ENCODE results near the gene TSHB. TPM values are rescaled to one million over a fixed set of nuclear protein-coding genes. Genes with fewer than 3 reads are reported as not detected.

Gene TSHB
- total RNA-seq, 2 experiments from 2014 or later: not detected

DNA sequence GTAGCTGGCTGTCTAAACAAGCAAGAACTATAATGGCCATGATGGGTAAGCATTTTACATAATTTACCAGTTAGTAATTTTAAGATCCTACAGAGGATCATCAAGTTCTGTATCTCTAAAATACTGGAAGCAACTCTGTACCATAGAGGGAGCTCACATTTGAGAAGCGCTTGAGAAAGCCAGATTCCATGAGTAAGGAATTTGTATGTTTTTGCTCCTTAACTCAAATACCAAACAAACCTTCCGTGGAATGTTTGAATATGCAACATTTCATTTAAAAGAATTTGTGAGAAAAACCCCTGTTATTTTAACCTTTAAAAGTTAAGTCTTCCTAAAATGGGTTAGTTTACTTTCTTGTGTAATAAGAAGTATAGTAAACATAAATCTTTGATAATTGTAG, 2.0 kb downstream of the TSHB start:
- H3K9me3 Mint-ChIP-seq (ENCODE audit: insufficient read depth): no peaks in the 10 kb centered on the region
- no peak overlapping the region for H3K27ac Mint-ChIP-seq
- CTCF ChIA-PET: interaction anchor here (2.2 kb wide), 1 partner anchor 21 kb away, joined by 10 read pairs; no protein-coding TSS in a partner anchor
- no peaks in the 10 kb centered on the region for H3K36me3 Mint-ChIP-seq (ENCODE audit: low read depth)
- H3K4me3 Mint-ChIP-seq: no peak overlapping the region
- no peak for DNase-seq
- H3K27me3 Mint-ChIP-seq (ENCODE audit: low read depth): peaks cover 4% of the 10 kb centered on the region
- POLR2A ChIA-PET: no interaction called here
- no peak for ATAC-seq
- H3K4me1 Mint-ChIP-seq (ENCODE audit: low read depth): no peaks in the 10 kb centered on the region

DNA sequence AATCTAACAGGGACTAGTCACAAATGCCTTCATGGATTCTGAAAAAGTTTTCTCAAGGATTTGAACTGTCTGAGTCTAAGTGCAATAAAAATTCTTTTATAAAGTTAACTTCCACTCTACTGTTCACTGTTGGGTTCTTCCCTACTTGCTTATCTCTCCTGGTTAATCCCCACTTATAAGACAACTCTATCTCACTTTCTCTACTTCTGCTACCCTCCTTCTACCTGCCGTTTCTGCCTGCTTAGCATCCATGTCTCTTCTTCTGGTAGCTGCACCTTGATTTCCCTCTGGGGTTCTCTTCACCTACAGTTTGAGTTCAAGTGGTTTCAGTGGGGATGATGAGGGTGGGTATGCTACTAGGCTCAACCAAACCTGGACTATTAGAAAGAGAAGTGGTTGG, 6.0 kb downstream of the TSHB start:
- ATAC-seq: no peak
- no peaks in the 10 kb centered on the region for H3K4me1 Mint-ChIP-seq (ENCODE audit: low read depth)
- DNase-seq: no peak
- no peaks in the 10 kb centered on the region for H3K36me3 Mint-ChIP-seq (ENCODE audit: low read depth)
- no peak overlapping the region for H3K27ac Mint-ChIP-seq
- ChIA-PET POLR2A (no interaction called here), CTCF (interaction anchor here (1.5 kb wide), 1 partner anchor 78 kb away, joined by 4 read pairs; no protein-coding TSS in a partner anchor)
- no peaks in the 10 kb centered on the region for H3K9me3 Mint-ChIP-seq (ENCODE audit: insufficient read depth)
- peaks cover 4% of the 10 kb centered on the region for H3K27me3 Mint-ChIP-seq (ENCODE audit: low read depth)
- no peak overlapping the region for H3K4me3 Mint-ChIP-seq

GRCh38 chr1:115036814-115037507, 7.3 kb downstream of the TSHB start:
- H3K27ac Mint-ChIP-seq: no peak overlapping the region
- H3K9me3 Mint-ChIP-seq (ENCODE audit: insufficient read depth): no peaks in the 10 kb centered on the region
- CTCF ChIA-PET: interaction anchor here (0.7 to 1.1 kb wide), 2 partner anchors 16 to 21 kb away, joined by 3 to 4 read pairs; no protein-coding TSS in a partner anchor
- DNase-seq: no peak
- POLR2A ChIA-PET: no interaction called here
- no peaks in the 10 kb centered on the region for H3K4me1 Mint-ChIP-seq (ENCODE audit: low read depth)
- H3K36me3 Mint-ChIP-seq (ENCODE audit: low read depth): no peaks in the 10 kb centered on the region
- no peak for ATAC-seq
- H3K4me3 Mint-ChIP-seq: no peak overlapping the region
- H3K27me3 Mint-ChIP-seq (ENCODE audit: low read depth): peaks cover 4% of the 10 kb centered on the region

DNA sequence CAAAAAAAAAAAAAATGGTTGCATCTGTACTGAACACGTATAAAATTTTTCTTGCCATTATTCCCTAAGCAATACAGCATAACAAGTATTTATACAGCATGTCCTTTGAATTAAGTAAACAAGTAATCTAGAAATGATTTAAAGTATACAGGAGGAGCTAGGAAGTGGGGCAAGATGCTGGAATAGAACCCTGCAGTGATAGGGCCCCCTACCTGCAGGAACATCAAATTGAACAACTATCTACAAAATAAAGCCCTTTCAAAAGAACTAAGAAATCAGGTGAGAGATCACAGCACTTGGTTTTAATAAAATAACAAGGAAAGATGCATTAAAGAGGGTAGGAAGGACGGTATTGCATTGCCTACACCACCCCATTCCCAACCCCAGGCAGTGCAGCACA, 10.9 kb downstream of the TSHB start:
- H3K4me3 Mint-ChIP-seq: no peak overlapping the region
- H3K27ac Mint-ChIP-seq: no peak overlapping the region
- H3K9me3 Mint-ChIP-seq (ENCODE audit: insufficient read depth): no peaks in the 10 kb centered on the region
- H3K4me1 Mint-ChIP-seq (ENCODE audit: low read depth): no peaks in the 10 kb centered on the region
- POLR2A ChIA-PET: interaction anchor here (0.6 kb wide), 1 partner anchor 28 kb away, joined by 5 read pairs; no protein-coding TSS in a partner anchor
- no peak for ATAC-seq
- no peaks in the 10 kb centered on the region for H3K27me3 Mint-ChIP-seq (ENCODE audit: low read depth)
- CTCF ChIA-PET: interaction anchor here (2.7 kb wide), 1 partner anchor 12 kb away, joined by 16 read pairs; no protein-coding TSS in a partner anchor
- no peaks in the 10 kb centered on the region for H3K36me3 Mint-ChIP-seq (ENCODE audit: low read depth)
- no peak for DNase-seq

DNA sequence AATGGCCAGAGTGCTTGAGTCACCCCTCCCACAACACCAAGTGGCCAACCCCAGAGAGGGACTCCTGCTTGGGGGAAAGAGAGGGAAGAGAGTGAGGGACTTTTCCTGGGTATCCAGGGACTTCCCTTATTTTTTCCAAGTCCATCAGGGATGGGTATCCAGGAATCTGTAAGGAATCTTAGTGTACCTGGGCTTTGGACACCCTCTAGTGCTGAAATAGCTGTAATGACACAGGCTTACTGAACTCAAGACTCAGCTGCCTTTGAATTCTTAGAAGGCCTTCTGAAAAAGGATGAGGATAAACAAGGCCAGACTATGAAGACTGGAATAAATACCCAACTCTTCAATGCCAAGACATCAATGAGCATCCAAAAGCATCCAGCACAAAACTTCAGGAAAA, 12.0 kb downstream of the TSHB start:
- ATAC-seq (no peak), DNase-seq (no peak)
- H3K27ac Mint-ChIP-seq: no peak overlapping the region
- H3K36me3 Mint-ChIP-seq (ENCODE audit: low read depth): no peaks in the 10 kb centered on the region
- no peaks in the 10 kb centered on the region for H3K27me3 Mint-ChIP-seq (ENCODE audit: low read depth)
- H3K4me1 Mint-ChIP-seq (ENCODE audit: low read depth): no peaks in the 10 kb centered on the region
- ChIA-PET CTCF (interaction anchor here (2.3 kb wide), 1 partner anchor 11 kb away, joined by 13 read pairs; no protein-coding TSS in a partner anchor), POLR2A (no interaction called here)
- no peaks in the 10 kb centered on the region for H3K9me3 Mint-ChIP-seq (ENCODE audit: insufficient read depth)
- no peak overlapping the region for H3K4me3 Mint-ChIP-seq

DNA sequence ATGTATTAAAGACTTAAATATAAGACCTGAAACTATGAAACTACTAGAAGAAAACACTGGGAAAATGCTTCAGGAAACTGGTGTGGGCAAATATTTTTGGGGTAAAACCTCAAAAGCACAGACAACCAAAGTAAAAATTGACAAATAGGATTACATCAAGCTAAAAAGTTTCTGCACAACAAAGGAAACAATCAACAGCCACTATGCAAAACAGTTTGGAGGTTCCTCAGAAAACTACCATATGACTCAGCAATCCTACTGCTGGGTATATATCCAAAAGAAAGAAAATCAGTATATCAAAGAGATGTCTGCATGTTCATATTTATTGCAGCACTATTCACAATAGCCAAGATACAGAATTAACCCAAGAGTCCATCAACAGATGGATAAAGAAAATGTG, 17.1 kb downstream of the TSHB start:
- Mint-ChIP-seq H3K36me3 (ENCODE audit: low read depth) (no peaks in the 10 kb centered on the region), H3K4me3 (no peak overlapping the region), H3K27ac (no peak overlapping the region), H3K9me3 (ENCODE audit: insufficient read depth) (no peaks in the 10 kb centered on the region), H3K27me3 (ENCODE audit: low read depth) (no peaks in the 10 kb centered on the region), H3K4me1 (ENCODE audit: low read depth) (peaks cover 5% of the 10 kb centered on the region)
- ChIA-PET POLR2A (no interaction called here), CTCF (no interaction called here)
- no peak for ATAC-seq
- DNase-seq: no peak

DNA sequence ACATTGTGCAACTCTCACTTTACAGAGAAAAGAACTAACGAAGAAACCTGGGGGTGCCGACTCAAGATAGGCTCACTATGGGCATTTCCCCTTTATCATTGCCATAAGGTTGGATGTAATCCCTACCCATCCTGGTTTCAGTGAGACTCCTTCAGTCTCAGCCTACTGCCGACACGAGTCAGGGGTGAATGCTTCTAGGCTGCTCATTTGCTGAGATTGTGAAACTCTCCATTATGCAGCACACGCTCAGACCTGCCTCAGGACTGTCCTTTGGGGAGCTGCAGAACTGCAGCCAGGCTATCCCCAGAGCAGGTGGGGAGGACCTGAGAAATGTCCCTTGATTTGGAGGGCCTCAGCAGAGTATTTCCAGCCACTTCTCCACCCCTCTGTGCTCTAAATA, 22.2 kb downstream of the TSHB start:
- H3K4me1 Mint-ChIP-seq (ENCODE audit: low read depth): peaks cover 5% of the 10 kb centered on the region
- ChIA-PET CTCF (interaction anchor here (0.9 to 4.5 kb wide), 11 partner anchors 11 to 273 kb away, joined by 3 to 38 read pairs (median 10); no protein-coding TSS in a partner anchor), POLR2A (no interaction called here)
- H3K9me3 Mint-ChIP-seq (ENCODE audit: insufficient read depth): no peaks in the 10 kb centered on the region
- no peak overlapping the region for H3K4me3 Mint-ChIP-seq
- no peaks in the 10 kb centered on the region for H3K36me3 Mint-ChIP-seq (ENCODE audit: low read depth)
- no peak overlapping the region for H3K27ac Mint-ChIP-seq
- DNase-seq: no peak
- no peak for ATAC-seq
- peaks cover 7% of the 10 kb centered on the region for H3K27me3 Mint-ChIP-seq (ENCODE audit: low read depth)

- ATAC-seq: peak; percentile 84
Observed at GRCh38 chr1:115052454-115053083, 22.9 kb downstream of the TSHB start.

GRCh38 chr1:115056395-115056798, 26.8 kb downstream of the TSHB start:
- no peak for ATAC-seq

More at GRCh38 chr1:115052454-115053083, 22.9 kb downstream of the TSHB start:
- peak; percentile 66 for DNase-seq
- ChIA-PET CTCF (interaction anchor here (0.7 to 4.5 kb wide), 36 partner anchors 9 to 706 kb away, joined by 3 to 38 read pairs (median 5); partner anchors contain the start of gene TSHB), POLR2A (interaction anchor here (1.2 kb wide), 1 partner anchor 46 kb away, joined by 3 read pairs; no protein-coding TSS in a partner anchor)
- H3K27me3 Mint-ChIP-seq (ENCODE audit: low read depth): peaks cover 7% of the 10 kb centered on the region
- H3K4me3 Mint-ChIP-seq: no peak overlapping the region
- H3K36me3 Mint-ChIP-seq (ENCODE audit: low read depth): no peaks in the 10 kb centered on the region
- H3K4me1 Mint-ChIP-seq (ENCODE audit: low read depth): peaks cover 5% of the 10 kb centered on the region
- H3K27ac Mint-ChIP-seq: no peak overlapping the region
- H3K9me3 Mint-ChIP-seq (ENCODE audit: insufficient read depth): no peaks in the 10 kb centered on the region

DNA sequence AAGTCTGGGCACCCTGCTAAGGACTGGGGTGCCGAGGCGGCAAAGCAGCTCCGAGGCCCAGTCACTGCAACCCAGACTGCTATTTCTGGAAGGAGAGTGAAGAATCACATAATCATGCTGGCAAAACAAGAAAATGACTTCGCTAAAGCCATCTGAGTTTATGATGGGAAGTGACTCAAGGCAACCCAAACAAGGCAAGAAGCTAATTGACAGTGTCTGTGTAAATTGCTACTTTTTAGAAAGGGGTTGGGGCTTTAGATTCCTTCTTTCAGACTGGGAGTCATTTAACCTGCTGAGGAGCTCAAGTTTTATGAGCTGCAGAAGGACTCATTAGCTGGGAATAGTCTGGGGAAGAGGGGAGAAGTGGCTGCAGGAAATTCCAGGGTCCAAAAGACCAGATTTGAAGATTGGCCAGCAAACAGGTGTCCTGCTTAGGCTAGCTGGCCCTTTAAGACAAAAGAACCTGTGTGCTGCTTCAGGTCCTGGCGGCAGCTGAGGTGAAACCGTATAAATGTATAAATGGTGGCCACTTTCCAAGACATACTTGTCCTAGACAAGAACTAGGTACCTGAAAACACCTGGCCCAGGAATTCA, 28.1 kb downstream of the TSHB start:
- CTCF ChIA-PET: interaction anchor here (0.8 to 2.3 kb wide), 4 partner anchors 8 to 56 kb away, joined by 3 to 14 read pairs (median 6); no protein-coding TSS in a partner anchor
- no peak for ATAC-seq
- Mint-ChIP-seq H3K27ac (no peak overlapping the region), H3K27me3 (ENCODE audit: low read depth) (peaks cover 9% of the 10 kb centered on the region), H3K9me3 (ENCODE audit: insufficient read depth) (no peaks in the 10 kb centered on the region), H3K4me3 (no peak overlapping the region), H3K4me1 (ENCODE audit: low read depth) (peaks cover 14% of the 10 kb centered on the region), H3K36me3 (ENCODE audit: low read depth) (no peaks in the 10 kb centered on the region)
- no peak for DNase-seq
- POLR2A ChIA-PET: interaction anchor here (1.0 kb wide), 1 partner anchor 42 kb away, joined by 4 read pairs; no protein-coding TSS in a partner anchor

More at GRCh38 chr1:115056395-115056798, 26.8 kb downstream of the TSHB start:
- Mint-ChIP-seq H3K4me3 (no peak overlapping the region), H3K27me3 (ENCODE audit: low read depth) (peaks cover 9% of the 10 kb centered on the region), H3K9me3 (ENCODE audit: insufficient read depth) (no peaks in the 10 kb centered on the region), H3K36me3 (ENCODE audit: low read depth) (no peaks in the 10 kb centered on the region), H3K27ac (no peak overlapping the region), H3K4me1 (ENCODE audit: low read depth) (peaks cover 2% of the 10 kb centered on the region)
- ChIA-PET CTCF (interaction anchor here (0.5 to 2.3 kb wide), 4 partner anchors 43 to 111 kb away, joined by 3 to 14 read pairs (median 5); no protein-coding TSS in a partner anchor), POLR2A (no interaction called here)
- no peak for DNase-seq

- no peak for ATAC-seq
- H3K27me3 Mint-ChIP-seq (ENCODE audit: low read depth): peaks cover 6% of the 10 kb centered on the region
- H3K4me1 Mint-ChIP-seq (ENCODE audit: low read depth): peaks cover 30% of the 10 kb centered on the region
- DNase-seq: no peak
- ChIA-PET CTCF (interaction anchor here (0.6 kb wide), 1 partner anchor 279 kb away, joined by 3 read pairs; the partner anchor contains the start of gene SIKE1), POLR2A (interaction anchor here (0.6 kb wide), 1 partner anchor 134 kb away, joined by 4 read pairs; no protein-coding TSS in a partner anchor)
- no peak overlapping the region for H3K27ac Mint-ChIP-seq
- no peak overlapping the region for H3K4me3 Mint-ChIP-seq
- H3K36me3 Mint-ChIP-seq (ENCODE audit: low read depth): peaks cover 4% of the 10 kb centered on the region
- H3K9me3 Mint-ChIP-seq (ENCODE audit: insufficient read depth): no peaks in the 10 kb centered on the region
Observed at GRCh38 chr1:115059316-115059715, 29.7 kb downstream of the TSHB start.

All from activated CD8-positive, alpha-beta T cell treated with anti-CD3 and anti-CD28 coated beads, Interleukin-2, amount 10 ng/mL, durations not matched to agents 7 days and 5 days (primary cell).